K562 (cell line): ENCODE measurements around the gene ZNF680. TPM values are rescaled to one million over a fixed set of nuclear protein-coding genes. Genes with fewer than 3 reads are reported as not detected.

Source experiments
- ATAC-seq: fragments of 200-7000 bp; cut with Tn5 transposase; 3 replicates; pipeline ENCODE4 v1.9.1; 2020; ENCODE audit warnings: moderate library complexity
- BruUV-seq: library from RNA; stranded (reverse); fragments of 400-500 nt; replicated peaks from 2 replicates; lab custom pipeline; 2021; lab: Mats Ljungman, UMichigan
- CTCF ChIA-PET: fragments of 300-600 bp; formaldehyde crosslinking; extraction: SDS; loops from one replicate; lab custom pipeline; 2021; ENCODE audit warnings: low intra/inter-chr PET ratio; lab: Yijun Ruan, JAX
- POLR2A ChIA-PET: fragments of 300-600, 350-650 bp; sonication (Branson Sonifier 250); formaldehyde crosslinking; extraction: SDS; loops from one replicate; lab custom pipeline; 2021; ENCODE audit warnings: antibody characterized with exemption, inconsistent platforms; lab: Yijun Ruan, JAX
- DNase-seq, 4 experiments: peaks; one replicate each; pipeline versions ENCODE4 v3.0.0 to v3.0.0-alpha.2; 2011 to 2018; ENCODE audit warnings: low spot score in 3 of 4, mixed read lengths in 3 of 4; ENCODE audit errors: extremely low read depth in 1 of 4
- FAIRE-seq: peaks from 2 replicates; lab custom pipeline; 2011; peaks lifted over from hg19 to GRCh38; lab: Jason Lieb, UNC
- H2AFZ ChIP-seq: 2 replicates; pipeline ENCODE4 v1.6.0; 2011; ENCODE audit warnings: low read depth, low read length, control low read depth, inconsistent platforms
- H3K27ac ChIP-seq: fragments of 200-600 bp; 3 replicates; pipeline ENCODE4 v1.8.0; 2011; ENCODE audit warnings: low read depth, mild to moderate bottlenecking, control low read depth, inconsistent platforms, low read length, moderate library complexity, mixed read lengths; ENCODE audit errors: extremely low read depth
- H3K27me3 ChIP-seq, 2 experiments: fragments of 300-600 bp in 1 of 2; 2 replicates in 1 of 2; 3 replicates in 1 of 2; pipeline versions ENCODE4 v1.6.0 to v1.8.0; 2011; ENCODE audit warnings: inconsistent platforms in 2 of 2, low read length in 2 of 2, mild to moderate bottlenecking in 1 of 2, mixed read lengths in 1 of 2, moderate library complexity in 1 of 2; ENCODE audit not compliant: control insufficient read depth in 2 of 2, insufficient read depth in 2 of 2
- H3K36me3 ChIP-seq: fragments of 300-600 bp; 3 replicates; pipeline ENCODE4 v1.8.0; 2011; ENCODE audit warnings: mild to moderate bottlenecking, low read length, inconsistent platforms; ENCODE audit not compliant: control insufficient read depth, insufficient read depth
- H3K4me1 ChIP-seq, 2 experiments: fragments of 200-600 bp in 1 of 2; replicated peaks in 1 of 2; 2 replicates in 1 of 2; 3 replicates in 1 of 2; pipeline versions ENCODE4 v1.5.1 to v1.8.0; 2011; ENCODE audit warnings: inconsistent platforms in 2 of 2, low read length in 2 of 2, mild to moderate bottlenecking in 1 of 2, mixed read lengths in 1 of 2, moderate library complexity in 1 of 2; ENCODE audit not compliant: control insufficient read depth in 2 of 2, insufficient read depth in 2 of 2
- H3K4me2 ChIP-seq: 2 replicates; pipeline ENCODE4 v1.6.1; 2011; ENCODE audit warnings: low read length, control low read depth, inconsistent platforms, mixed read lengths; ENCODE audit not compliant: insufficient read depth
- H3K4me3 ChIP-seq: fragments of 200-600 bp; sonication (generic), shearing (Covaris generic); 2 replicates; pipeline ENCODE4 v1.5.1; 2016; ENCODE audit warnings: control low read depth, inconsistent platforms
- H3K79me2 ChIP-seq: fragments of 200-600 bp; 3 replicates; pipeline ENCODE4 v1.8.0; 2011; ENCODE audit warnings: low read length, inconsistent platforms; ENCODE audit not compliant: control insufficient read depth, insufficient read depth
- H3K9ac ChIP-seq, 2 experiments: 2 replicates each; pipeline versions ENCODE4 v1.6.0 to v1.6.1; 2011; ENCODE audit warnings: low read depth in 2 of 2, low read length in 2 of 2, control low read depth in 1 of 2, inconsistent platforms in 1 of 2, mild to moderate bottlenecking in 1 of 2, mixed read lengths in 1 of 2; ENCODE audit not compliant: insufficient read depth in 1 of 2
- H3K9me1 ChIP-seq: one replicate; pipeline ENCODE4 v1.6.0; 2011; ENCODE audit warnings: inconsistent platforms, mild to moderate bottlenecking, low read length, moderate library complexity; ENCODE audit not compliant: control insufficient read depth, insufficient read depth
- H3K9me3 ChIP-seq: replicated peaks from 2 replicates; pipeline ENCODE4 v1.5.1; 2011; ENCODE audit warnings: low read depth, low read length, inconsistent platforms; ENCODE audit not compliant: control insufficient read depth, insufficient read depth
- H4K20me1 ChIP-seq: replicated peaks from 2 replicates; pipeline ENCODE4 v1.6.1; 2011; ENCODE audit warnings: low read length, inconsistent platforms, mixed read lengths; ENCODE audit not compliant: control insufficient read depth, insufficient read depth
- CC2D1A ChIP-seq: fragments of 450-650 bp; IDR thresholded peaks from 2 replicates; pipeline ENCODE4 v1.6.1; 2017; ENCODE audit warnings: mild to moderate bottlenecking
- DMBX1 ChIP-seq: fragments of 250-450 bp; sonication (Bioruptor Pico); IDR thresholded peaks from 2 replicates; pipeline ENCODE4 v1.8.0; 2022; ENCODE audit warnings: inconsistent platforms, mild to moderate bottlenecking, moderate library complexity, borderline replicate concordance
- FOS ChIP-seq: IDR thresholded peaks from 3 replicates; pipeline ENCODE4 v1.6.1; 2011; ENCODE audit not compliant: insufficient read length; ENCODE audit errors: extremely low read depth
- HDAC1 ChIP-seq, 2 experiments: fragments of 450-650 bp; IDR thresholded peaks; 2 replicates each; pipeline ENCODE4 v1.6.1; 2016 to 2017; ENCODE audit warnings: inconsistent platforms in 1 of 2, mild to moderate bottlenecking in 1 of 2, moderate library complexity in 1 of 2
- HMG20B ChIP-seq: fragments of 250-450 bp; sonication (Bioruptor Pico); IDR thresholded peaks from 2 replicates; pipeline ENCODE4 v1.5.0; 2021; ENCODE audit warnings: mild to moderate bottlenecking
- HNRNPK ChIP-seq: fragments of 200-400 bp; formaldehyde crosslinking; IDR thresholded peaks from one replicate; pipeline ENCODE4 v1.6.1; 2018; ENCODE audit warnings: mild to moderate bottlenecking, low read depth, low read length; ENCODE audit not compliant: poor library complexity, severe bottlenecking
- HNRNPLL ChIP-seq: fragments of 200-400 bp; formaldehyde crosslinking; IDR thresholded peaks from 2 replicates; pipeline ENCODE4 v1.6.1; 2017; ENCODE audit warnings: low read length, low read depth, mild to moderate bottlenecking; ENCODE audit not compliant: poor library complexity, severe bottlenecking
- MCM2 ChIP-seq: fragments of 450-650 bp; IDR thresholded peaks from 2 replicates; pipeline ENCODE4 v1.6.1; 2017; ENCODE audit warnings: low read depth, mild to moderate bottlenecking
- MIER1 ChIP-seq: fragments of 450-650 bp; IDR thresholded peaks from 2 replicates; pipeline ENCODE4 v1.6.1; 2016; ENCODE audit warnings: antibody characterized with exemption, mild to moderate bottlenecking, low read depth
- THRAP3 ChIP-seq: fragments of 450-650 bp; IDR thresholded peaks from 2 replicates; pipeline ENCODE4 v1.6.1; 2016; ENCODE audit warnings: mild to moderate bottlenecking, inconsistent platforms, borderline replicate concordance
- ZNF133 ChIP-seq: fragments of 250-450 bp; sonication (Bioruptor Pico); IDR thresholded peaks from 2 replicates; pipeline ENCODE4 v1.4.0; 2020; ENCODE audit warnings: mild to moderate bottlenecking
- ZNF143 ChIP-seq: sonication (generic); formaldehyde crosslinking; IDR thresholded peaks from 2 replicates; pipeline ENCODE4 v1.9.0; 2022; ENCODE audit warnings: mild to moderate bottlenecking, missing genetic modification reagents
- ZNF165 ChIP-seq: fragments of 250-450 bp; sonication (Bioruptor Pico); IDR thresholded peaks from 2 replicates; pipeline ENCODE4 v1.4.0; 2020; ENCODE audit warnings: borderline replicate concordance
- ZNF253 ChIP-seq: fragments of 250-450 bp; sonication (Bioruptor Pico); conservative IDR thresholded peaks from 2 replicates; pipeline ENCODE4 v1.6.1; 2021; ENCODE audit warnings: mild to moderate bottlenecking
- ZNF696 ChIP-seq: fragments of 250-450 bp; sonication (Bioruptor Pico); conservative IDR thresholded peaks from 2 replicates; pipeline ENCODE4 v1.4.0; 2020; ENCODE audit warnings: mild to moderate bottlenecking, moderate library complexity
- WGBS: fragments of 100-300 bp; shearing (Covaris generic); methylation state at CpG from one replicate; pipeline ENCODE4 v1.1.6; 2016; ENCODE audit warnings: low coverage, mixed read lengths; ENCODE audit not compliant: insufficient coverage; ENCODE audit errors: missing lambda C conversion rate; 5-methylcytosine and 5-hydroxymethylcytosine counted together
- in situ Hi-C: fragments of 300-500 bp; cut with MboI; formaldehyde crosslinking; loops from 4 replicates; pipeline ENCODE4 v1.15.0; 2018; ENCODE audit warnings: inconsistent platforms, mixed read lengths
- intact Hi-C: fragments of 100-400 bp; cut with micrococcal nuclease; formaldehyde crosslinking; loops from 2 replicates; pipeline ENCODE4 v1.14.2; 2022
- polyA plus RNA-seq, 8 experiments: library from polyadenylated mRNA; depleted of rRNA in 4 of 8; stranded (reverse) in 5 of 8; unstranded in 3 of 8; fragments of >200 nt; fragmentation: Nextera tagmentation in 2 of 8; fragmentation: Illumina TruSeq in 1 of 8; extraction: Ambion mirVana in 2 of 8; extraction: Trizol in 1 of 8; gene quantifications; 2 replicates each; pipeline versions ENCODE4 v1.2.1 to v1.2.3, GENCODE V29; 2011 to 2014; ENCODE audit warnings: inconsistent platforms in 1 of 8, missing spikeins in 1 of 8
- total RNA-seq, 7 experiments: library from RNA; depleted of rRNA in 6 of 7; stranded (reverse); fragments of >200 nt in 6 of 7; fragmentation: Illumina TruSeq in 2 of 7; extraction: Trizol in 2 of 7; gene quantifications; 2 replicates each; pipeline versions ENCODE4 v1.2.1 to v1.2.3, GENCODE V29; 2011 to 2021; ENCODE audit warnings: low replicate concordance in 1 of 7
- TF ChIP-seq, protein P1 (sequence below): sonication (generic); formaldehyde crosslinking; IDR thresholded peaks from 2 replicates; pipeline ENCODE4 v1.8.1; 2022; ENCODE audit warnings: missing genetic modification reagents
- TF ChIP-seq, protein P2 (sequence below), 2 experiments: fragments of 450-650 bp; conservative IDR thresholded peaks; 2 replicates each; pipeline ENCODE4 v1.6.1; 2017; ENCODE audit warnings: mild to moderate bottlenecking in 2 of 2, moderate library complexity in 2 of 2
- TF ChIP-seq, protein P3 (sequence below): fragments of 450-650 bp; formaldehyde crosslinking; conservative IDR thresholded peaks from 2 replicates; pipeline ENCODE4 v1.4.0; 2022; ENCODE audit warnings: mild to moderate bottlenecking, missing genetic modification characterization

Gene ZNF680
- total and polyA plus RNA-seq, 9 of the 15 experiments (the other 6 are each of a cell fraction or from before 2014, with no cell fraction given) = 7.0 to 25.0 (median 12.0) TPM

DNA sequence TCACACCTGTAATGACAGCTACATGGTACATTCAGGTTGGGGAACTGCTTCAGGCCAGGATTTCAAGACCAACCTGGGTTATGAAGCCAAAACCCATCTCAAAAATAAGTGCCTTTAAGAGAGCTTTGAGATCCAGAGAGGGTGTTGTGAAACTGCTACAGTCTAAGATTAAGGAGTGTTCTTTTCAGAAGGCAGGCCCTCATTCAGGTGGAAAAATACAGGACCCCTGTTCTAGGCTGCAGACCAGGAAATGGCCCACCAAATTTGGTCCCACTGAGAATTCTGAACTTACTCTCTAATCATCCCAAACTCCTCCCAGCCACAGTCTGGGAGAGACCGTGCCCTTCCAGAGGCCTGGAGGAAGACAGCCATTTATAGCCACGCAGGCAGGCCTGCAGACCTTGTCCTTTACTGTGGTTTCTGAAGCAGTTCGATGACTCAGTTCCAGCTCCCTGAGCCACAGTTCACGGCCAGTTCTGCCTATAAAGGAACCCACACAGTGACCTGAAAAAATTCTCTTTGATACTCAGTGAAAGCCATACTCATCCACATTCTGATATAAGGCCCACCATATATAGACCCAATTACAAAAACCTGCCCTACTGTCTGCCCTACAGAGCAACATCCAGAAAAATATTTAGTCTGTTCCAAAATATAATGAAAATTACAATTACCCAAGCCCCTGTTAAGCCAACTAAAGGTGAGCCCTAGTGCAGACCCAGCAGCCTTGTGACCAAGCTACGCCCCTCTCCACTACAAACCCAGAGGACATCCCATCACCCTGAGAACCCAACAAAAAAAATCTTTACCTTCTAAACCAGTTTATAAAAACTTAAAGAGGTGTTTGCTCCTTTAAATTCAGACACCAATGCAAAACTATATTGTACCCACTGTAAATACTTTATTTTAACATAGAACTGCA, 21.2 kb downstream of the ZNF680 start (continued):
- TF ChIP-seq DMBX1 = no peak
- no peak for TF ChIP-seq HDAC1 (IDR thresholded peaks at IDR 0.05)
- no peak for TF ChIP-seq ZNF165
- TF ChIP-seq, protein P1, sequence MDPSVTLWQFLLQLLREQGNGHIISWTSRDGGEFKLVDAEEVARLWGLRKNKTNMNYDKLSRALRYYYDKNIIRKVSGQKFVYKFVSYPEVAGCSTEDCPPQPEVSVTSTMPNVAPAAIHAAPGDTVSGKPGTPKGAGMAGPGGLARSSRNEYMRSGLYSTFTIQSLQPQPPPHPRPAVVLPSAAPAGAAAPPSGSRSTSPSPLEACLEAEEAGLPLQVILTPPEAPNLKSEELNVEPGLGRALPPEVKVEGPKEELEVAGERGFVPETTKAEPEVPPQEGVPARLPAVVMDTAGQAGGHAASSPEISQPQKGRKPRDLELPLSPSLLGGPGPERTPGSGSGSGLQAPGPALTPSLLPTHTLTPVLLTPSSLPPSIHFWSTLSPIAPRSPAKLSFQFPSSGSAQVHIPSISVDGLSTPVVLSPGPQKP = no peak
- TF ChIP-seq MIER1 = no peak

DNA sequence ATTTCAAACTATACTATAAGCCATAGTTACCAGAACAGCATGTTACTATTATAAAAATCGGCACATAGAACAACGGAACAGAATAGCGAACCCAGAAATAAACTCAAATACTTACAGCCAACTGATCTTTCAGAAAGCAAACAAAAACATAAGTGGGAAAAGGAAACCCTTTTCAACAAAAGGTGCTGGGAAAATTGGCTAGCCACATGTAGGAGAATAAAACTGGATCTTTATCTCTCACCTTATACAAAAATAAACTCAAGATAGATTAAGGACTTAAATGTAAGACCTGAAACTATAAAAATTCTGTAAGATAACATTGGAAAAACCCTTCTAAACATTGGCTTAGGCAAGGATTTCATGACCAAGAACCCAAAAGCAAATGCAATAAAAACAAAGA, 29.1 kb downstream of the ZNF680 start:
- BruUV-seq = no TSS peak
- no peaks in the 10 kb centered on the region for H3K27me3 ChIP-seq
- POLR2A ChIA-PET = no interaction called here
- no peak for TF ChIP-seq MCM2
- TF ChIP-seq HMG20B (CRISPR knock-in tag) = no peak
- TF ChIP-seq ZNF143 (CRISPR knock-in tag) = no peak
- TF ChIP-seq HNRNPLL = no peak
- no peak for TF ChIP-seq ZNF133
- TF ChIP-seq FOS = no peak
- no peak for TF ChIP-seq HNRNPK
- no peak for TF ChIP-seq ZNF696 (CRISPR knock-in tag)
- TF ChIP-seq, protein P2, sequence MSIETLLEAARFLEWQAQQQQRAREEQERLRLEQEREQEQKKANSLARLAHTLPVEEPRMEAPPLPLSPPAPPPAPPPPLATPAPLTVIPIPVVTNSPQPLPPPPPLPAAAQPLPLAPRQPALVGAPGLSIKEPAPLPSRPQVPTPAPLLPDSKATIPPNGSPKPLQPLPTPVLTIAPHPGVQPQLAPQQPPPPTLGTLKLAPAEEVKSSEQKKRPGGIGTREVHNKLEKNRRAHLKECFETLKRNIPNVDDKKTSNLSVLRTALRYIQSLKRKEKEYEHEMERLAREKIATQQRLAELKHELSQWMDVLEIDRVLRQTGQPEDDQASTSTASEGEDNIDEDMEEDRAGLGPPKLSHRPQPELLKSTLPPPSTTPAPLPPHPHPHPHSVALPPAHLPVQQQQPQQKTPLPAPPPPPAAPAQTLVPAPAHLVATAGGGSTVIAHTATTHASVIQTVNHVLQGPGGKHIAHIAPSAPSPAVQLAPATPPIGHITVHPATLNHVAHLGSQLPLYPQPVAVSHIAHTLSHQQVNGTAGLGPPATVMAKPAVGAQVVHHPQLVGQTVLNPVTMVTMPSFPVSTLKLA (conservative IDR thresholded peaks at IDR 0.05) = no peak
- TF ChIP-seq, protein P3, sequence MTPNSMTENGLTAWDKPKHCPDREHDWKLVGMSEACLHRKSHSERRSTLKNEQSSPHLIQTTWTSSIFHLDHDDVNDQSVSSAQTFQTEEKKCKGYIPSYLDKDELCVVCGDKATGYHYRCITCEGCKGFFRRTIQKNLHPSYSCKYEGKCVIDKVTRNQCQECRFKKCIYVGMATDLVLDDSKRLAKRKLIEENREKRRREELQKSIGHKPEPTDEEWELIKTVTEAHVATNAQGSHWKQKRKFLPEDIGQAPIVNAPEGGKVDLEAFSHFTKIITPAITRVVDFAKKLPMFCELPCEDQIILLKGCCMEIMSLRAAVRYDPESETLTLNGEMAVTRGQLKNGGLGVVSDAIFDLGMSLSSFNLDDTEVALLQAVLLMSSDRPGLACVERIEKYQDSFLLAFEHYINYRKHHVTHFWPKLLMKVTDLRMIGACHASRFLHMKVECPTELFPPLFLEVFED (CRISPR knock-in tag) = no peak
- no peak for TF ChIP-seq CC2D1A
- no peak for TF ChIP-seq THRAP3
- no peak for TF ChIP-seq ZNF253 (CRISPR knock-in tag)

More for the DNA sequence above, 29.1 kb downstream of the ZNF680 start:
- Histone ChIP-seq H3K4me2 (no peak overlapping the region), H3K4me3 (no peak overlapping the region), H2AFZ (no peak overlapping the region), H3K79me2 (peaks cover 27% of the 10 kb centered on the region; the same call in 2 of the 3 replicates), H3K9ac (no peak overlapping the region), H3K4me1 (no peaks in the 10 kb centered on the region), H3K9me3 (no peaks in the 10 kb centered on the region; the same call in 1 of the 2 replicates), H3K27ac (no peak overlapping the region), H4K20me1 (no peaks in the 10 kb centered on the region), H3K36me3 (peaks cover 6% of the 10 kb centered on the region; the same call in 2 of the 3 replicates), H3K9me1 (no peaks in the 10 kb centered on the region)
- FAIRE-seq = no peak
- ATAC-seq = no peak
- in situ Hi-C loops = no loop called here
- WGBS = 46% methylated on average over 3 of the region's 3 CpGs
- no peak for DNase-seq
- intact Hi-C loops = no loop called here
- CTCF ChIA-PET = no interaction called here
